D721Med (cell line): ENCODE measurements around the gene SEC16A.

ENCODE experiments used
- DNase-seq: peaks from one replicate; pipeline ENCODE4 v3.0.0; 2011; ENCODE audit warnings: low spot score; ENCODE audit not compliant: insufficient read length
- FAIRE-seq: peaks from 2 replicates; lab custom pipeline; 2011; peaks lifted over from hg19 to GRCh38; lab: Jason Lieb, UNC
- TF ChIP-seq, protein P1 (sequence below): IDR thresholded peaks from 2 replicates; pipeline ENCODE4 v1.5.1; 2012; ENCODE audit warnings: mild to moderate bottlenecking, control low read depth; ENCODE audit not compliant: insufficient read depth; ENCODE audit errors: missing control alignments

Gene SEC16A

DNA sequence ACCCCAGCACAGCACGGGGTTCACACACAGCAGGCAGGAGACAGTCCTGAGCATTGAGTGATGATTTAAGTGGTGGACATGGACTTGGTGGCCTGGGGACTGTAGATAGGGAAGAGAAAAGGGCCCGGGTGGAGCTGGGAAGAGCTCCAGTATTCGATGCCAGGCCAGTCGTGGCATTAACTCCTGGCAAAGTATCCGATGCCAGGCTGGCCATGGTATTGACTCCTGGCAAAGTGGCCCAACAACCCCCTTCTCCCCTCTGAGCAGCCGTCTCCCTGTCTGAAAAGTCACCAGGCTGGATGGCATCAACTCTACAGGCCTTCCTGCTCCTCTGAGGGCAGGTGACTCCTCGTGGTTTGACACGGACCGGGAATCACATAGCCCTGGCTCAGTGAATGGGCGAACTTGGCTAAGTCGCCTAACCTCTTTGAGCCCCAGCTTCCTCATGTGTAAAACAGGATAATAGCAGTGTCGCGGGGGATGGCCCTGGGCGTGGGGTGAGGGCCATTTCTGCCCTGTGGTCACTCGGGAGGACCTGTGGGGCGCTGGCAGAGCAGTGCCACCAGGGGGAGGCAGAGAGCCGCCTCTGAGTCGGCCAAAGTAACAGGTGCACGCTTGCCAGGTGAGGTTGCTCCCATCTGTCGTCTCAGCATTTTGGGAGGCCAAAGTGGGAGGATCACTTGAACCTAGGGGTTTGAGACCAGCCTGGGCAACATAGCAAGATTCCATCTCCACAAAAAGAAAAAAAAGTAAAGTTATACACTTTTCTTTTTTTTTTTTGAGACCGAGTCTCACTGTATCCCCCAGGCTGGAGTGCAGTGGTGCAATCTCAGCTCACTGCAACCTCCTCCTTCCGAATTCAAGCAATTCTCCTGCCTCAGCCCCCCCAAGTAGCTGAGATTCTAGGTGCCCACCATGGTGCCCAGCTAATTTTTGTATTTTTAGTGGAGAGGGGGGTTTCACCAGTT lies 5.7 kb upstream of the SEC16A start:
- DNase-seq, result no peak
- FAIRE-seq, result no peak
- TF ChIP-seq, protein P1, sequence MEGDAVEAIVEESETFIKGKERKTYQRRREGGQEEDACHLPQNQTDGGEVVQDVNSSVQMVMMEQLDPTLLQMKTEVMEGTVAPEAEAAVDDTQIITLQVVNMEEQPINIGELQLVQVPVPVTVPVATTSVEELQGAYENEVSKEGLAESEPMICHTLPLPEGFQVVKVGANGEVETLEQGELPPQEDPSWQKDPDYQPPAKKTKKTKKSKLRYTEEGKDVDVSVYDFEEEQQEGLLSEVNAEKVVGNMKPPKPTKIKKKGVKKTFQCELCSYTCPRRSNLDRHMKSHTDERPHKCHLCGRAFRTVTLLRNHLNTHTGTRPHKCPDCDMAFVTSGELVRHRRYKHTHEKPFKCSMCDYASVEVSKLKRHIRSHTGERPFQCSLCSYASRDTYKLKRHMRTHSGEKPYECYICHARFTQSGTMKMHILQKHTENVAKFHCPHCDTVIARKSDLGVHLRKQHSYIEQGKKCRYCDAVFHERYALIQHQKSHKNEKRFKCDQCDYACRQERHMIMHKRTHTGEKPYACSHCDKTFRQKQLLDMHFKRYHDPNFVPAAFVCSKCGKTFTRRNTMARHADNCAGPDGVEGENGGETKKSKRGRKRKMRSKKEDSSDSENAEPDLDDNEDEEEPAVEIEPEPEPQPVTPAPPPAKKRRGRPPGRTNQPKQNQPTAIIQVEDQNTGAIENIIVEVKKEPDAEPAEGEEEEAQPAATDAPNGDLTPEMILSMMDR, result peak; percentile 88

DNA sequence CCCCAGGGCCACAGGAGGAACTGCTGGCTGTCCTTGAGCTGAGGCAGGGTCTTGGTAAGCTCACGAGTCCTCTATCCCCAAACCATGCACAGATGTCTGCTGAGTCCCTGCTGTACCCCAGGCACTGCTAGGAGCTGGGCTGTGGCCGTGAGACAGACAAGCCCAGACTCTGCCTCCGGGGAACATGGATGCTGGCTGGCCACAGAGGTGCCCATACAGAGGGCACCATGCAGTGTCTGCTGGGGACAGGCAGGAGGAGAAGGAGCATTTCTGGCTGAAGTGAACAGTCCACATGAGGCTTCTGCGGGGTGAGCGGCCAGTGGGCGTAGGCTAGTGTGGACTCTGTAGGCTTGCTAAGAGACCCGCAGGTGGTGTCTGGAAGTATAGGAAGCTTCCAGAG lies 4.8 kb upstream of the SEC16A start:
- FAIRE-seq (no peak), DNase-seq (no peak)
- TF ChIP-seq, protein P1, result no peak

DNA sequence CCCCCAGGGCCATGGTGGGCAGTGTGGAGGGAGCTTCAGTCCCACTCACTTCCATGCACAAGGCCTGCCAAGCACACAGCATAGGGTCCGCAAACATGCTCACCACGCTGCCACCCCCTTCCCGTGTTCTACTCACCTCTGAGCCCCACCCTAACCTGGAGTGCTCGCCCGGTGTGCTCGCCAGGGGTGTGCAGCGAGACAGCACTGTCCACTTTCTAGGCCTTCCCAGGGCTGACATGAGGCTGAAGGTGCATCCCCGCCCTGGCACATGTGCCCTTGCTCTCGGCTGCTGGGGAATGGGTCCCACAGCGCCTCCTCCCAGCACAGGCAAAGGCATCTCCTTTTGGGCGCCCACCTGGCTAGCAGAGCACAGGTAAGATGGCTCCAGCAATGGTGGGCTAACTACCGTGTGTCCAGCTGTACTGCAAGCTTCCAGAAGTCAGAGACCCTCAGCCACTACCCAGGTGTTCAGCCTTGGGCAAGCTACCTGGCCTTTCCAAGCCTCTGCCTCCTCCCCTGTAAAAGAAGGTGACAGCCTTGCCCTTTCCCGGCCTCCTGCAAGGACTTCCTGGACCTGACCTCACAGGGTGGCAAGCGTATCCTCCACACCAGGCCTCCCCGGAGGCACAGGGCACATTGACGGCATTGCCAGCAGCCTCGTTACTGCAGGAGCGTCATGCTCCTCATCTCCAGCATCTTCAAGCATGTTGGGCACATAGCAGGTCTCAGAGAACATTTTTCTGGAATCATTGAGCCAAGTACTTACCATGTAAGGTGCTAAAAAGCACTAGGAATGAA lies 4.2 kb upstream of the SEC16A start:
- no peak for DNase-seq
- TF ChIP-seq, protein P1, result no peak
- no peak for FAIRE-seq

DNA sequence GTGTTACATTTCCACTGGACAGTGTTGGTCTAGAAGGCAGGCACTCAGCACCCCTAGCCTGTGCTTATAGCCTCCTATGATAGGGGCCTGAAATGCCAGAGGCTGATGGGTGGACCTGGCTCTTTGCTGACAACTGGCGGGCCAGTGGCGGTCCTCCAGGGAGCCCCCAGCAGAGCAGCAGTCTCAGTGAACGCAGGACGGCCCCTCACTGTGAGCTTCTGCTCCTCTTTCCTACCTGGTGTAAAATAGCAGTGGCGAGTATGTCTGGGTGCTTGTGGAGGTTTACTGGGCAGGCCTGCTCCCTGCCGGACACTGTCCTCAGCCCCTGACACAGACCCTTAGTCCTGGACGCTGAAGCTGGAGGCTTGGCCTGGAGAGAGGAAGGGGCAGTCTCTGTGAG lies 3.3 kb upstream of the SEC16A start:
- TF ChIP-seq, protein P1, result no peak
- FAIRE-seq (no peak), DNase-seq (no peak)

DNA sequence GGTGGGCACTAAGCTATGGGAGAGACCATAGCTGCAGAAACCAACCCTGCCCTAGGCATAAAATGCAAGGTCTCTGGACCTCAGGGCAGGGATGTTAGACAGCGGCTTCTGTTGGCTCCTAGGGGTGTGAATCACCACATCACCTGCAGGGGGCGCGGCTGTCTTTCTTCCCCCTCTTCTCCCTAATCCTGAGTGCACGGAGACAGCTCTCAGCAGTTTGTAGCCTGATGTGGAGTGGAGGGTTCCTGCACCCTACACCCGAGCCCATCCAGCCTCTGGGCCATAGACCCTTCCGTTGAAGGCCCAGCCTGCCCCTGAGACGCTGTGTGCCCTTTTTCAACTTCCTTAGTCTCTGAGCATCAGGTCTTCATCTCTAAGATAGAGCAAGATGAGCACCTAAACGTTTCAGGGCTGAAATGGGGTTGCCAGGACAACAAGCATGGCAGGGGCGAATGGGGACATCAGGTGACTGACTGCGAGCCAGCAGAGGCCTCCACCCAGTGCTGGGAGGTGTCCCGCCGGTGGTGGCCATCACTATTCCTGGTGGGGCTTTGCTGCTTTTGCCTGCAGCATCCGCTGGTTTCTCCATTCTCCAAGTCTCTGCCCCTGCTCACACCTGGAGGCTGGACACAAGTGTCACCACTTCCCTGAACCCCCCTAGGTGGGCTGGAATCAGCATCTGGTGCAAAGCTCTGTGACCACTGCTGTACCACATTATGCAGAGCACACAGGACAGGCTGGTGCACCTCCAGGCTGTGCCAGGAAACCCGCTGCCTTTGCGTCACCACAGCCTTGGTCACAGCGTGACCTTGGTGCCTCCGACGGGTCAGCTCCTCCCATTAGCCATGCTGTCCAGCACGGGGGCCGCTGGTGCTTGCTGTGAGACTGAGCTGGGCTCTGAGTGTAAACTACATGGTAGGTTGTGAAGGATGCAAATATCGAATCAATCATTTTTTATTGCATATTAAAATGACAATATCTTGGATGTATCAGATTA lies 2.5 kb upstream of the SEC16A start:
- FAIRE-seq, result no peak
- DNase-seq, result no peak
- TF ChIP-seq, protein P1, result peak; percentile 85
